AG08395 (cell line): ENCODE results near the gene CCDC15.

Source experiments
- DNase-seq: peaks from one replicate; pipeline ENCODE4 v3.0.0; 2012; ENCODE audit warnings: mixed read lengths, low spot score

The CCDC15 gene

DNA sequence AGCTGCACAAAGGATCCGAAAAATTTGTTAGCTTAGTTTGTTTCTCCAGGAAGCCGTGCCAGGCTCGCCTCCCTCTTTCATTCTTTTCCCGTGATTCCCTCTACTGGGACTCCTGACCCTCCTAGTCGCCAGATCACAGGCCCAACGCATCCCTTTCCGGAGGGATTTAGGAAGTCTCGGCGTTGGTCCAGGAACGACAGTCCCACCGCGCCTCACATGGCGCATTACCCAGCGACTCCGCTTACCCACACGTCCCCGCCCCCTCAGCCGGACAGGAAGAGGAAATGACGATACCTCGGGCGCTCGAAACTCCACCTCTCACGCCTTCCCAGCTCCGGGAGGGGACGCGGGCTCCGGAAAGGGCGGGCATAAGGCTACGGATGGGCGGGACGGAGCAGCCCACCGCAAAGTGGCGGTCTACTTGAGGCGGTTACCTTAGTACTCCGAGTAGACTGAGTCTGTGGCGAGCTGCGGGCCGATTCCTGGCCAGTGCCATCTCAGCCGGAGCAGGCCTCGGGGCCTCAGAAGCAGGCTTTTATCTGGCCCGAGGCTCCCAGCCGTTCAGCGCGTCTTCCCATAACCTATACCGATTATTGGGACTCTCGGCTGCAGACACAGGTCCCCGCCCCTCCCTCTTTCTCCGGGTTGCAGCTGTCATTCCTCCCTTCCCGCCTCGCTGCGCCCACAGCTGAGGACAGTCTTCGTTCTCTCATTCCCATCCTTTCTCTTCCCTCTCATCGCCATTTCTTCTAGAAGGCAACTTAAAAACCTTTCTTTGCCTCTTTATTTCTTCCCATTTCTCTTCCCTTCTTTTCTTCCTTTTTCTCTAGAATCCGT, at the start of gene CCDC15:
CCDC15 (plus strand) TSS at position 450 of the 837 bp plus-strand sequence. CDS start 531 bp downstream, outside the sequence.
- peak; percentile 97 for DNase-seq

DNA sequence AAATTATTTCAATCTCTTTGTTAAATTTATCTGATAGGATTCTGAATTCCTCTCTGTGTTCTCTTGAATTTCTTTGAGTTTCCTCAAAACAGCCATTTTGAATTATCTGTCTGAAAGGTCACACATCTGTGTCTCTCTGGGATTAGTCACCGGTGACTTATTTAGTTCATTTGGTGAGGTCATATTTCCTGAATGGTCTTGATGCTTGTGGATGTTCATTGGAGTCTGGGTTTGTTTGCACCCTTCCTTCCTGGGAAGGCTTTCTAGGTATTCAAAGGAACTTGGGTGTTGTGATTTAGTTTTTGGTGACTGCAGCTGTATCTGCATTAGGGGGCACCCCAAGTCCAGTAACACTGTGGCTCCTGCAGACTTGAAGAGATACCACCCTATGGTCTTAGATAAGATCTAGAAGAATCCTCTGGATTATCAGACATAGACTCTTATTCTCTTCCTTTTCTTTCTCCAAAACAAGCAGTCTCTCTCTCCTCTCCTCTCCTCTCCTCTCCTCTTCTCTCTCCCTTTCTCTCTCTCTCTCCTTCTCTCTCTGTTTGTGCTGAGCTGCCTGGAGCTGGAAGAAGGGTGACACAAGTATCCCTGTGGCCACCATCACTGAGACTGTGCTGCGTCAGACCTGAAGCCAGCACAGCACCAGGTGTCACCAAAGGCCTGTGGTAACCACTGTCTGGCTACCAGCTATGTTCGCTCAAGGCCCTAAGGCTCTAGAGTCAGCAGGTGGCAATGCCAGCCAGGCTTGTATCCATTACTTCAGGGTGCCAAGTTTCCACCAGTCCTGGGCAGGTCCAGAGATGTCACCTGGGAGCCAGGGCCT, 38.2 kb upstream of the CCDC15 start:
- no peak for DNase-seq

- DNase-seq = no peak
Measured at GRCh38 chr11:124916370-124916710, 37.7 kb upstream of the CCDC15 start.

GRCh38 chr11:124917115-124917637, 36.8 kb upstream of the CCDC15 start:
- DNase-seq = no peak

DNA sequence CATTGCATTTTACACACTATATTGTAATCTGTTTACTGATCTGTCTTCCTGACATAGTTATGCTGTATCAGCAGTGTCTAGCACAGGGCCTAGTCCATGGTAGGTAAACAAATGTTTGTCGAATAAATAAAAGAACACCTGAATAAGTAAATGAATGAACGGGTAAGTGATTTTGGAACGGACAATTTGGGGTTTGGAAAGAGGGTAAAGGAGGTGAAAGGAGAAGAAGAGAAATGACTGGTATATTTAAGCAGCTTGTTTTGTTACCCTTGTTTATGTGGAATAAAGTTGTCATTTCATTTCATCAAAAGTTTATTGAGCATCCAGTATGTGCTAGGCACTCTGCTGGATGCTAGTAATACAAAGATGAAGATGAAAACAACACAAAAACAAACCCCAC, 35.1 kb upstream of the CCDC15 start, which contains the start of gene HEPN1:
HEPN1 (plus strand) TSS at position 301 of the 400 bp plus-strand sequence.
- no peak for DNase-seq

DNA sequence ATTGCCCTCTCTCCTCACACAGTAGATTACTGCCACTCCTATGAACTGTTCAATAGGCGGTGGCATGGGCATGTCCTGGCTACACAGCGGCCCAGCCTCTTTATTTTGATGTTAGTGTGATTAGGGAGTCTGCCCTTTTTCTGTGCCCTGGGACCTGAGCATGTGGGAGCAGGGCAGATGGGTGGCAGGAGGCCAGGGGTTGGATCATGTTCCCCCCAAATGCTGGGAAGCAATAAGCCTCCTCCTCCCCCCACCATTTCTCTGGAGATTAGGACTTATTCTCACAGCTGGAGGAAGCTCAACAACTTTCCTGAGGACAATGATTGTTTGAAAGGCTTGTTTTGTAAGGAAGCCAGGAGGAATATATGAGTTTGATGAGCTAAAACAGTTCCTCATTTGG, 34.1 kb upstream of the CCDC15 start:
- DNase-seq = no peak

DNA sequence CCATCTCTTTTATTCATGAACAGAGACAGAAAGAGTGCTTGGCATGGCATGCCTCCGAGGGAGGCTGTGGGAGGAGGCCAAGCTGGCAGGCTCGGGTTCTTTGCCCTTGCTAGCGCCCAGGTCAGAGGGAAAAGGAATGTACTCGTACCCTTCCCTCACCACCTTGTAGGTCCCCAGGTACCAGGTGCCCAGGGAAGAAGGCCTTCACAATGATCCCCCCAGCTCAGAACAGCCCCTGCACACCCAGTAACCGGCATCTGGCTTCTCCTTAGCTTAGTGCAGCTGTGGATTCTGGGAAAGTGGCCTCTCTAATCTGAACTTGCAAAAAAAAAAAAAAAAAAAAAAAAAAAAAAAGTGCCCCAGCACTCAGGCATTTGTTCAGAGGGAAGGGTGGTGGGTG, 33.6 kb upstream of the CCDC15 start:
- no peak for DNase-seq

DNA sequence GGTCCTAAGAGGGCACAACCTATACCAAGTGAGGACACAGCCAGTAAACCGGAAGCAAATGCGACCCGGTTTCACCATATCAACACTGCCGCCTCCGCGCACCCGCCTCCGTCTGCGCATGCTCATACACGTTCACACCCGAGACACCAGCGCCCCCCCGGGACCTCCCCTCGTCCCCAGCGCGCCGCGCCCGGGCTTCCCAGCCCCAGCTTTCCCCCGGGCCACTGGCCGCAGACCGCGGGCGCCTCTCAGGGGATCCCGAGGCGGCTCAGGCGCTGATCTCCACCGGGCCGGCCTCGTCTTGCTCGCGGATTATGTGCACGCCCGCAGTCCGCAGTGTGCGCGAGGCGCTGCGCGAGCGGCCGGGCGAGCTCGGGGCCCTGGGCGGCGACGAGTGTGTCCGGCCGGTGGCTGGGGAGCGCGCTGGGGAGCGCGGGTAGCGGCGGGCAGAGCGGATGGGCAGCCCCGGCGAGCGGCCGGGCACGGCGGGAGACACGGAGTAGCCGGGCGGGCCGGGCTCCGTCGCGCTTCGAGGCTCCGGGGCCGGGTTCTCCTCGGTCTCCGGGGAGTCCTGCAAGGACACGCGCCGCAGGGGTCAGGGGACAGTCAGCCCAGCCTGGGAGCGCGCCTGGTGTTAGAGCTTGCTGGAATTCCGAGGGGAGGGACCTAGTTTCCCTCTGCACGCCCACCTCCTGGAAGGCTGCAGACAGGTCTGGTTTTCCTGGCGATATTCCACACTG, 33.0 kb upstream of the CCDC15 start:
- peak; percentile 45 for DNase-seq

GRCh38 chr11:124922831-124923230, 31.2 kb upstream of the CCDC15 start:
- DNase-seq = no peak

- DNase-seq = no peak
Measured at GRCh38 chr11:124923296-124923695, 30.7 kb upstream of the CCDC15 start.

GRCh38 chr11:124928942-124929665, 24.9 kb upstream of the CCDC15 start:
- no peak for DNase-seq

DNA sequence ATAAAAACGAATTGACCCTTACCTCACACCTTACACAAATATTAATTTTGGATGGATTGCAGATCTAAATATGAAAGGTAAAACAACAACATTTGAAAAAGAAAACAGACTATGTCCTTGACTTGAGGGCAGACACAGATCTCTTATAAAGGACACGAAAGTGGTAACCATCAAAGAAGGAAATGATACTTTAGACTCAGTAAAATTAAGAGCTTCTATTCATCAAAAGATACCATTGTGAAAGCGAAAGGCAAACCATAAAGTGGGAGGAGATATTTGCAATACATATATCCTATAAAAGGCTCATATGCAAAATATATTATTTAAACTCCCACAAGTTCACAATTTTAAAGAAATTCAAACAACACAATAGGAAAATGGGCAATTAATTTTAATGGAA, 23.2 kb upstream of the CCDC15 start:
- no peak for DNase-seq

DNA sequence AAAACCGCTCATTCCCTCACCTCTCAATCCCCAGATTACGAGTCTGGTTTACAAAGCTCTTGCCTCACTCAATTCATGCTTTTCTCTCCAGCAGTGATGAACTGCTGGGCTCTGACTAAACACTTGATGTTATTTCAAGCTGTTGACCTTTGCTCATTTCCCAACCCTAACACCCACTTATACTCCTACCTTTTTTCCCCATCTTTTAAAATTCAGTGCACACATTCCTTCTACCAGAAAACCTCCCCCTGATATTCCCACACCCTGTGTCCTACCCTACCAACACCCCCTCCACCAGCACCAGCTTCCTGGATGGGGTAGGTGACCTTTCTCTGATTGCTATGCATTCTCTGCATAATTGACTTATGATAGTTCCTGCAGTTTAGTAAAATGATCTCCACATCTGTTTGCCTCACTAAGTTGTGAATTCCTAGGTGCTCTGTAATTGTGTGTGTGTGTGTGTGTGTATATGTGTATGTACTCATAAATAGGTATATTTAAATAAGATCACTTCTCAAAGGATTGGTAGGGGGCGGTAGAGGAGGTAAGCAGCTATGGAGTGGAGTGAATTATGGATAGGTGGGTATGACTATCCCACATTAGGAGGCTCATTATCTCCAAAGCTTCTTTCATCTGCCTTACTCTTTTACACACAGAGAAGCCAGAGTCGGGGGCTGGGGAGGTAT, 19.0 kb upstream of the CCDC15 start:
- DNase-seq = peak; percentile 53

DNA sequence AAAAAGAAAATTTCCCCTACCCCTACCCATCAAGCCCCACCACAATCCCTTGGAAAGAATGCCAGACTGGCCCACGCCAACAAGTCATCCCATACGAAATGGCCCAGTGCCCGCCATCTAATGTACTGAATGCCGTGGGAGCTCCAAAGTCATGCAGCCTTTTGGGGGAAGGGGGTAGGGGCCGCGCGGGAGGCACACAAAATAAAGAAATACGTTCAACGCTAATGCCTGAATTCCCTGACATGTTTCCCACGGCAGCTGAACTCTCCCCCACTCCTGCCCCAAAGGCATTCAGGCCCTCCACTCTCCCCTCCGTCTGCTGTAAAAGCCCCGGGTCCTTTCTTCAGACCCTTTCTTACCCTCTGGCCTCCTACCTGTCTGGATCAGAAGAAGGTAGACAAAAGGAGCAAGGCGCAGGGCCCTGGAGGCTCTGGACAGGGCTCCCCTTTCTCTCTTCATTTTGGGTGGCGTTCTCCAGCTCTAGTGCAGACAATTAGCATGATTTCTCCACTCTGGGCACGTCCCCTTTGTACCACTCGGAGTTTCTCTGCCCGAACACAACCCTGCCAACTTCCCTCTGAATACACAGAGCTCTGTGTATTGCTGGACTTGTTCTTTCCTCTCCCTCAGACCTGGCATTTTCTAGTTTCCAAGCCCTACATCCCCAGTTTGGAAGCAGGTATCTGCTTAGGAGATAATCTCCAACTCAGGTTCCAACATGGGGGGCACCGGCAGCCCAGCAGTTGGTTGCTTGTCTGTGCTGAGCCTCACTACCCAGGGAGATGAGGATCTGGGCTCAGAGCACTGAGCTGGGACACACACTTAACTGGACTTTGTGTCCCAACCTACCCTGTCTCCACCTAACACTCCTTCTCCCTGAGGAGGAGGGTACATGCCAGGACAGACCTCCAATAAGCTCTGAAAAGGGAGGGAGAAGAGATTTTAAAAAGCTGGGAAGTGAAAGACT, 18.2 kb upstream of the CCDC15 start, which contains the start of gene HEPACAM:
HEPACAM (minus strand) TSS at position 500 of the 967 bp plus-strand sequence; CDS start at position 459, 41 bp downstream.
- DNase-seq = no peak

GRCh38 chr11:124937336-124937935, 16.6 kb upstream of the CCDC15 start:
- DNase-seq = no peak

DNA sequence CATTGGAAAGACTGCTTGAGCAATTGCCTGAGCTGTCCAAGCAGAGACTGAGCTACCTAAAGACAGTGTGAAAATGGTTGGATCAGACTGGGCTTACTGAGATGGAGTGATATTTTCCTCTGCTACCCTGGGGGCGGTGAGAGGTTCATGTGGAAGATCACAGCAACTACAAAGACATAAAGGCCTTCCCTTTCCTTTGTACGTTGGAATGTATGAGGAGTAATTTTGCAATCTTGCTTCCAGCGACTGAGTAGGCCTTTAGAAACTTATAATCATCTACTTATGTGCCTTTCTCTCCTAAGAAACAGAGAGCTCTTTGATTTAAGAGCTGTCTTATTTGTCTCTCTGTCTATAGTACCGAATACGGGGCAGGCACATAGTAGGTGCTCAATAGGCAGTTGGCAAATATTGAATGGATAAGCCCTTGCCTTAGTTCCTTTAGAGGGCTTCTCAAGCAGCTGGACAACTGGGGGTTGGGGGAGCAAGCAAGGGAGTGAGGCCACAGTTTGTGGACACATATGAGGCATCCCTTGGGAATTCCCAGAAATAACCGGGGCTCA, 15.7 kb upstream of the CCDC15 start:
- DNase-seq = peak; percentile 15

DNA sequence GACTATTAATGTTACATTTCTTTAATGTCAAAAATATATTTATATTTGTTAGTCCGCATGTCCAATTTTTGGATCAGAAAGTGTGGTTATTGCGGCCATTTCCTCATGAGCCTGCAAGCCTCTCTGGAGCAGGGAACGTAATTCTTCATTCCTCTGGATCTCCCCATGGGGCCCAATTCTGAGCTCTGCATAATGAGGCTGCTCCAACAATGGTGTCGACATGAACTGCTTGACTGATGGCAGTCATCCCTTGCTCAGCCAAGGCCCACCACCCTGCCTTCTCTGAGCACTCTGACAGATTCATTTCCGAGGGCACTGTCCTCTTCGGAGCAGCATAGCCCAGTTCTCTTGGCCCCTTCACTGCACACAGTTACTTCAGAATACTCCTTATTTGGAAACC, 15.0 kb upstream of the CCDC15 start:
- DNase-seq = no peak

DNA sequence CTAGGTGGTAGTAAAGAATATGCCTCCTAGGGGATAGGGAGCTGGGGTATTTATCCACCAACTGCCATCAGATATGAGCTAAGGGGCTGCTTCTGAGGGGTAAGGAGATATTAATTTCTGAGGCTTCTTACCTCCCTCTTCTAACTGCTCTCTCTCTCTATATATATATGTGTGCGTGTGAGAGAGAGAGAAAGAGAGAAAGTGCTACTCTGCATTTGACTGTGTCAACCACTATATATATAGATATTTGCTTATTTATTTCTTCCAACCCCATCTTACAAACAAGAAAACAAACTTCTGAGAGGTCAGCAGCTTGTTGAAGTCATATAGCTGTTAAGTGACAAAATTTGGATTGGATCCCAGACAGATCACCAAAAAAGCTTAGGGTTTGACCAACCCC, 12.3 kb upstream of the CCDC15 start:
- DNase-seq = no peak
